HG02678 (cell line): ENCODE results near the gene LRRC72.

Source experiments
- ATAC-seq: cut with Tn5 transposase; IDR thresholded peaks from one replicate; pipeline ENCODE4 v1.9.1; 2021; ENCODE audit warnings: mild to moderate bottlenecking, moderate library complexity; ENCODE audit not compliant: unreplicated experiment

LRRC72 gene

GRCh38 chr7:16616542-16616941 is 89.9 kb downstream of the LRRC72 start:
- no peak for ATAC-seq

- ATAC-seq = peak; percentile 76
Observed at GRCh38 chr7:16619979-16620408, 93.4 kb downstream of the LRRC72 start.

GRCh38 chr7:16626388-16626787 is 99.8 kb downstream of the LRRC72 start:
- ATAC-seq = no peak

- no peak for ATAC-seq
Observed at GRCh38 chr7:16627236-16627635, 100.6 kb downstream of the LRRC72 start.

- ATAC-seq = no peak
Observed at GRCh38 chr7:16630654-16631053, 104.0 kb downstream of the LRRC72 start.
